NCI-H2196 treated with DMSO at 0.1 percent for 48 hours (cell line): Measurements from ENCODE around the gene DNAH1.

Experiments
- DNase-seq: peaks from one replicate; lab custom pipeline; 2025; ENCODE audit not compliant: unreplicated experiment; lab: John Stamatoyannopoulos, UW

The DNAH1 gene

DNA sequence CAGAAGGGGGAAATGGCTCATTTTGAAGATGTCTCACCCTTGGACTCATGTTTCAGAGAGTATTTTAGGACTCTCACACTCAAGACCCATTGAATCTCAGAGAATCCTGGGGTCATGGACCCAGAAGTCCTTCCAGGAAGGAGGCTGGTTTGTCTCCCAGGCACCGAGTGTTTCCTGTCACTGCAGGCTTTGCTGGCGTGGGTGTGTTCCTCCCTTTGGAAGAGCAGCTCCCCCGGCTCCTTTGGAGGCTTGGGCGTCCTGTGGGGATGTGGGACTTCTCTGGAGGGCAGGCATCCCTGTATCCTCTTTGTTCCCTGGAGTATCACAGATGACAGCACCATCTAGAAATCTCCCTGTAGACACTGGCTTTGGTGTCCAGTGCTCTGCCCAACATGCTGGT is 40.0 kb downstream of the DNAH1 start:
- DNase-seq = no peak

DNA sequence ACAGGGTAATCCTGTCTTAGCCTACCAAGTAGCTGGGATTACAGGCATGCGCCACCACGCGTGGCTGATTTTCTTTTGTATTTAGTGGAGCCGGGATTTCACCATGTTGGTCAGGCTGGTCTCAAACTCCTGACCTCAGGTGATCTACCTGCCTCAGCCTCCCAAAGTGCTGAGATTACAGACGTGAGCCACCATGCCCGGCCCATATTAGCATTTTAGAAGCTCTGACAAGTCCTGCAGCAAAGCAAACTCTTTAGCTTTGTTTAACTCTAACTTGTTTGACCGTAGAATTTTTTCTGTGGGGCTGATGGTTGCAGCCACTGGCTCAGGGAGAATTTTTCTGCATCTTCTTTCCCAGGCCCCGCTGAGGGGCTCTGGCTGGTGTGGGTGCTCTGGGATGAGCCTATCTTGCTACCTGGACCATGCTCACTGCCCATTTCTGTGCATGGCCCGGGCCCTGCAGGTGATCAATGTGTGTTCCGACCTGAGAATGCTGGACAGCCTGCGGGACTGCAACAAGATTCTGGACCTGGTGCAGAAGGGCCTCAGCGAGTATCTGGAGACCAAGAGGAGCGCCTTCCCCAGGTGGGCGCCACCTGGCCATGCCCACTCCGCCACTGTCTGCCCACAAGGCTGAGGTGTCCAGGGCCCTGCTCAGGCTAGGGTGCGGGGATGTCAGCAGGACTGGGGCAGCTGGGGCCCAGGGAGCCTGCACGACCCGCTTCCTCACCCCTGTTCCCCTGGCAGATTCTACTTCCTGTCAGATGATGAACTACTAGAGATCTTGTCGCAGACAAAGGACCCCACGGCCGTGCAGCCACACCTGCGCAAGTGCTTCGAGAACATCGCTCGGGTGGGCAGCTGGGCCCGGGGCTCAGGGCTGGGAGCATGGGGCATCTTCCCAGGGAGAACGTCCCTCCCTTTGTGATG is 41.3 kb downstream of the DNAH1 start:
- DNase-seq = no peak

DNA sequence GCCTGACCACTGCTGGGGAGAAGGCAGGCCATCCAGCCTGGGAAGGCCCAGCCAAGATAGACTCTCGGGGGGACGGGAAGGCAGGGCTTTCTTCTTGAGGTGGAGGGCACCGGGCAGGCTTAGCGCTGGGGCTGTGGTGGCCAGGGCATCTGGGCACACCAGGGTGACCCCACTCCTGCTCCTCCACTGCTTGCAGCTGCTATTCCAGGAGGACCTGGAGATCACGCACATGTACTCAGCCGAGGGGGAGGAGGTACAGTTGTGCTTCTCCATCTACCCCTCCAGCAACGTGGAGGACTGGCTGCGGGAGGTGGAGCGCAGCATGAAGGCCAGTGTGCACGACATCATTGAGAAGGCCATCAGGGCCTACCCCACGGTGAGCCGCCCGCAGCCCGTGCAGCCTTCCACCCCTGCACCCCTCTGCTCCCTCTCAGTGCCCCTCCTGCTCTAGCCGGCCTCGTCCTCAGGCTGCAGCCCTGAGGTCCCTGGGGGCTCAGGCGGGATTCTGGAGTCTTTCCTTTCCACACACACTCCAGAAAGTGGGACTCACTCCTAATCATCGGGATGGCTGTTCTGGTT is 42.3 kb downstream of the DNAH1 start:
- DNase-seq = no peak

DNA sequence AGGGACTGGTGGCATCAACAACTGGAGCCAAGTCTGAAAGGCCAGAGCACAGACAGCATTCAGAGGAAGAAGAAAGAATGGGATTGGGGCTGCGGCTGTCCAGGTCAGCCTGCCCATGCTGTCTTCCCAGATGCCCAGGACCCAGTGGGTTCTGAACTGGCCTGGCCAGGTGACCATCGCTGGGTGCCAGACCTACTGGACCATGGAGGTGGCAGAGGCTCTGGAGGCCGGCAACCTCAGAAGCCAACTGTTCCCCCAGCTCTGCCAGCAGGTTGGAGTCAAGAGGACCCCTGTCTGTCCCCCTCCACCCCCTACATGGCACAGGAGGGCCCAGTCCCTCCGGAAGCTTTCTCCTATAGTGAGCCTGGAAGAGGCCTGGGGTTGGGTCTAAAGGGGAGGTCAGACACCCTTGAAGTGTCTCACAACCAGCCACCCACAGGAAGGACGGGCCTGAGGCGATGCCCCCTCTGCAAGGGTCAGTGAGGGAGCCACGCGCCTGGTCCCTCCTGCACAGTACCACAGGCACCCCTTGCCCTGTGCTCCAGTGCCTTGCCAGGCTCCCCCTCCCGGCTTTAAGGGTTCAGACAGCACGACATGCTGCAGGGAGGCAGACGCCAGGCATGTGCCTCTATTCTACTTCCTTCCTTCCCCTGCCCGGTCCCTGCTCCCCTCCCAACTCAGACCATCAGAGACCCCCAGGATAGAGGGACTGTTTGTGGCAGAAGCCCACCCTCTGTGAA is 43.2 kb downstream of the DNAH1 start:
- no peak for DNase-seq

DNA sequence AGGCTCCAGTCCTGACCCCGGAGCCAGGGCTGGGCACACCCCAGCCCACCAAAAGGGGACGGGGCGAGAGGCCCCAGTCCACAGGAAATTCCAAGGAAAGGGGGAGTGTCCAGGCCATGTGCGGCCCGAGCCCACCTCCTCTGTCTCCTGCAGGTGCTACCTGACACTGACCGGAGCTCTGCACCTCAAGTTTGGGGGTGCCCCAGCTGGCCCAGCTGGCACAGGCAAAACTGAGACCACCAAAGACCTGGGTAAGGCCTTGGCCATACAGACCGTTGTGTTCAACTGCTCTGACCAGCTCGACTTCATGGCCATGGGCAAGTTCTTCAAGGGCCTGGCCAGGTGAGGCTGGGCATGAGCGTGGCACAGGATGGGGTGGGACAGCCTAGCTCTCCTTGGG is 44.9 kb downstream of the DNAH1 start:
- no peak for DNase-seq

DNA sequence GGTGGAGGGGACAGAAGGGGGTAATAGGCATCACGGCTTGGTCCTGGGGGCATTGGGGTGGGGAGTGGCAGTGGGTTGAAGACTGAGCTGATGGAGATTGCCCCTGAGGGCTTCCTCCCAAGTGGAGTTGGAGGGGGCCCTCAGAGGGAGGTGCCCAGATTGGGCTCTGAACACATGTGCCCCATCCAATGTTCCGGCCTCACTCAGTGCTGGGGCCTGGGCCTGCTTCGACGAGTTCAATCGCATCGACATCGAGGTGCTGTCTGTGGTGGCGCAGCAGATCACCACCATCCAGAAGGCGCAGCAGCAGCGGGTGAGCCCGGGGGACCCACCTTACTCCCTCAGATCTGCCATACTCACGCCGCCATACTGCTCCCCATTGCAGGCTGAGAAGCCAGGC is 45.3 kb downstream of the DNAH1 start:
- DNase-seq = no peak

DNA sequence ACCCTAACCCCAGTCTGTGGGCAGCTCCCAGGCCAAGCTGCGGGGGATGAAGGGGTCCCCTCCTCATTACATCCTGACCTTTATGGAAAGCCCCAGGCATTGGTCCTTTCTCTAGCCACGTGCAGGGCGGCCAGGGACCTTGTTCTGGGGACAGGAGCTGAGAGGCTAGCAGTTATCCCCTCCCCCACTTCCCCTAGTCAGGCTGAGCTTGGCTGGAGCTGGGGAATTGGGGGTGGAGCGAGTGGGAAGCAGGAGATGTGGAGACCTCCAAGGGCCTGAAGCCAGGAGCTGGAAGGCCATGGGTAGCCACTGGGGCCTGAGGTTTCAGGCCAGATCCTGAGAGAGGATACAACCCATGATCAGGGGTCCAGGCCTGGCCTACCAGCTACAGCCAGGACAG is 45.8 kb downstream of the DNAH1 start:
- DNase-seq = no peak

DNA sequence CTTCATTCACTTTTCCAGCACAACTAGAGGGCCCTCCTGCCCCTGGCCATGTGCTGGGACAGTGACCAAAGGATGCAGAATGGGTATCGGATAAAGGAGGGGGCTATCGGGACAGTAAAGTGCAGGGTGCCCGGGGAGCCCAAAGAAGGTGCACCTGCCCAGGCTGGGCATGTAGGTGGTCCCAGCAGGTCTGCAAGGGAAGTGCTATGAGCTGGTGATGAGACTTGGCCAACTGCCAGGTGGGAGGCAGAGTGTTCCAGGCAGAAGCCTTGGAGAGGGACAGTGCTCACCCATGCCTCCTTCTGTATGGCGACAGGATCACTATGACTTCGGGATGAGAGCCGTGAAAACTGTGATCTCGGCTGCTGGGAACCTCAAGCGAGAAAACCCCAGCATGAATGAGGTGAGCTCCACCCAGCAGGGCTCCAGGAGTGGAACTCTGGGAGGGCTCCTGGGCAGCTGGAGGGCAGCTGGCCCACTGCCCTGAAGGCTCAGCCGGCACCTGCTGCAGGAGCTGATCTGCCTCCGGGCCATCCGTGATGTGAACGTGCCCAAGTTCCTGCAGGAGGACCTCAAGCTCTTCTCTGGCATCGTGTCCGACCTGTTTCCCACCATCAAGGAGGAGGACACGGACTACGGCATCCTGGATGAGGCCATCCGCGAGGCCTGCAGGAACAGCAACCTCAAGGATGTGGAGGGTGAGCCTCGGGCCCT is 48.4 kb downstream of the DNAH1 start:
- no peak for DNase-seq

DNA sequence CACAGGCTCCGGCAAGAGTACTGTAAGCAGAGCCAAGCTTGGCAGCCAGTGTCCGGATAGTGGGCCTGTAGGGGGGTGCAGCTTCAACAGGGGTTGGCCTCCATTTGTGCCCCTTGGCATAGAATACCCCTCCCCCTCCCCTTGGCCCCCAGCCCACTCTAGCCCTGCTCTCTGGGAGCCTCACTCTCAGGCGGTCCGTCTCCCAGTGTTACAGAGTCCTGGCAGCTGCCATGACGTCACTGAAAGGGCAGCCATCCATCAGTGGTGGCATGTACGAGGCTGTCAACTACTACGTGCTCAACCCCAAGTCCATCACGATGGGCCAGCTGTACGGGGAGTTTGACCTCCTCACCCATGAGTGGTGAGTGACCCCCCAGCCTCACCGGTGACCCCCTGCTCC is 50.4 kb downstream of the DNAH1 start:
- no peak for DNase-seq

DNA sequence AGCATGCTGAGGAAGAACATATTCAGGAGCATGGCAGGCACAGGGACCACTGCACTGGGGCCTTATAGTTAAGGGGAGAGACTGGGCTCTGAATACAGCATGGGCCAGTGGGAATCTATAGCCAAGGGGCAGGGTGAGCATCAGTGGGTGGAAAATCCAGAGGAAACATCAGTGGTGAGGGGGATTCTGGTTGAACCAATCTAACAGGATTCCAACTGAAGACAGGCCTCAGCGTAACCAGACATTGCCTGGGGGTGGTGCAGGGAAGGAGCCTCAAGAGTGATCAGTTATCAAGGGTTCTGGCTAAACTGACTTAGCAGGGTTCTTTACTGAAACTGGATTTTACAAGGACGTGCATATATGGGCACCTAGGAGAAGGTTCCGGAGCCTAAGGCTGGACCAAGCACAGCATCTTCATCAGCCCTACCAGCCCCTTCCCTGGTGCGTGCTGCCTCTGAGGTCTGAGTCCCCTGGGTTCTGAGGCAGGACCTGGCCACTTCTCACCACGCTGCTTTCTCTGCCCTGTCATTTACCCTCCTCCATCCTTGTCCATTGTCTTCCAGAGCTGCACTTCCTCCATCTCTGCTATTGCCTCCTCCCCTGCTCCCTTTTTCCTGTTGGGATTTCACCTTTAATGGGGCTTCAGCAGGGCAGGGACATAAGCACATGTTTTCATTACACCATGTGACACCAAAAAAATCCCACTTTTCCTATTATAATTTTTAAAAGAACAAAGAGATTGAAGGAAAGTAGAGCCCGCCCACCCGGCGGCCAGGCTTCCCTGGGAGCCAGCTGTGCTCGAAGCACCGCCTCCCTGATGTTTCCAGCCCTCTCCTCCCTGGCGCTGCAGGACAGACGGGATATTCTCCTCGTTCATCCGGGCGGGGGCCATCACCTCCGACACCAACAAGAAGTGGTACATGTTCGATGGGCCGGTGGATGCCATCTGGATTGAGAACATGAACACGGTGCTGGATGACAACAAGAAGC is 52.1 kb downstream of the DNAH1 start:
- DNase-seq = no peak

DNA sequence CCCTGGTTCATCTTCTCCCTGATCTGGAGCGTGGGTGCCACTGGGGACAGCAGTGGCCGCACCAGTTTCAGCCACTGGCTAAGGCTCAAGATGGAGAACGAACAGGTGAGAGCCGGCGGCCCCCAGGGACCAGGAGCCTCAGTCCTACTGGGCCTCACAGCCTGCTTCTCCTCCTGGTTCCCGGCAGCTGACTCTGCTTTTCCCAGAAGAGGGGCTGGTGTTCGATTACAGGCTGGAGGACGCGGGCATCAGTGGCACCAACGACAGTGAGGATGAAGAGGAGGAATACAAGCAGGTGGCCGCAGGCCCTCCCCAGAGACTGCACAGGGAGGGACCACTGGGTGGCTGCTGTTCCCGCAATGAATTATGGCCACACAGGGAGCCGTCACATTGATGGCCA is 54.4 kb downstream of the DNAH1 start:
- DNase-seq = no peak

DNA sequence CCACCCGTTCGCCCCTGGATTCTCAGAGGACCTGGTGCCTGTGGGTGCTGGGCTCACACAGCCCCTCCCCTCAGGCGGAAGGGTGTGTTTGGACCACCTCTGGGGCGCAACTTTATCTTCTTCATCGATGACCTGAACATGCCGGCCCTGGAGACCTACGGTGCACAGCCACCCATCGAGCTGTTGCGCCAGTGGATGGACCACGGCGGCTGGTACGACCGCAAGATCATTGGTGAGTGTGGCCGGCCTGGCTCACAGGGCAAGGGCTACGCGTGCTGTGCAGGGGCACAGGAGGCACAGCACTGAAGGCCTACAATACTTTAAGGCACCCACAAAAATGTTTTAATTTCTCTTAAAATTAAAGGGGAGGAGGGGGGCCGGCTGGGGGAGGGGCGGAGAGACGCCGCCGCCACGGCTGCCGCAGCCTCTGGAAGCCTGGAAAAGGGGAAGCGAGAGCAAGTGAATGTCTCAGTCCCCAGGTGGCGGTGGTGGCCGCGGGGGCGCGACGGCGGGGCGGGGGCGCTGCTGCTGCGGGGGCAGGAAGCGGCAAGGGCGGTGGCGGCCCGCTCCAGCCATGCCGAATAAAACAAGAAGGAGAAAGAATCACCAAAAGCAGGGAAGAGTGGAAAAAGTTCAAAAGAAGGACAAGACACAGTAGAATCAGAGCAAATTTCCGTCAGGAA is 56.8 kb downstream of the DNAH1 start:
- no peak for DNase-seq

DNA sequence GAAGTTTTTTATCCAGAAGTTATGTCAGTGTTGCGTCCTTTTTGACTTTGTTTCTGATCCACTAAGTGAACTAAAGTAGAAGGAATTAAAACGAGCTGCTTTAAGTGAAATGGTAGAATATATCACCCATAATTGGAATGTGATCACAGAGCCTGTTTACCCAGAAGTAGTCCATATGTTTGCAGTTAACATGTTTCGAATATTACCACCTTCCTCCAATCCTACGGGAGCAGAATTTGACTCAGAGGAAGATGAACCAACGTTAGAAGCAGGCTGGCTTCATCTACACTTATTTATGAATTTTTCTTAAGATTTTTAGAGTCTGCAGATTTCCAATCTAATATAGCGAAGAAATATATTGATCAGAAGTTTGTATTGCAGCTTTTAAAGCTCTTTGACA is 57.6 kb downstream of the DNAH1 start:
- no peak for DNase-seq

DNA sequence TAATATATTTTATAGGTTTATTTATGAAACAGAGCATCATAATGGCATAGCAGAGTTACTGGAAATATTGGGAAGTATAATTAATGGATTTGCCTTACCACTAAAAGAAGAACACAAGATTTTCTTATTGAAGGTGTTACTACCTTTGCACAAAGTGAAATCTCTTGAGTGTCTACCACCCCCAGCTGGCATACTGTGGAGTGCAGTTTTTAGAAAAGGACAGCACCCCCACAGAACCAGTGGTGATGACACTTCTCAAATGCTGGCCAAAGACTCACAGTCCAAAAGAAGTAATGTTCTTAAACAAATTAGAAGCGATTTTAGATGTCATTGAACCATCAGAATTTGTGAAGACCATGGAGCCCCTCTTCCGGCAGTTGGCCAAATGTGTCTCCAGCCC is 58.1 kb downstream of the DNAH1 start:
- DNase-seq = no peak

DNA sequence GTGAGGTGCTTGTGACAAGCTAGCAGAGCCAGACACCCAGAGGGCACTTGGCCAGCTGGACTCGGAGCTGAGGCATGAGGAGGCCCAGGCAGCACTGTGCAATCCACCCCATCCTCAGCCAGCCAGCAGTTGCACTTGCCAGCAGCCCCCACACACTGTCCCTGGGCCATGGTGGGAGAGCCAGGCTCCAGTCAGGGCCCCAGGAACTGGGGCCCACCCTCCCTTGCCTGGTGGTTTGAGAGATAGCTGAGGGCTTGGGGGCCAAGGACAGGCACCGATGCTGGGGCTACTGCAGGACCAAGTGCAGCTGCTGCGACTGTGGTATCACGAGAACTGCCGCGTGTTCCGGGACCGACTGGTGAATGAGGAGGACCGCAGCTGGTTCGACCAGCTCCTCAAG is 63.5 kb downstream of the DNAH1 start:
- DNase-seq = no peak

DNA sequence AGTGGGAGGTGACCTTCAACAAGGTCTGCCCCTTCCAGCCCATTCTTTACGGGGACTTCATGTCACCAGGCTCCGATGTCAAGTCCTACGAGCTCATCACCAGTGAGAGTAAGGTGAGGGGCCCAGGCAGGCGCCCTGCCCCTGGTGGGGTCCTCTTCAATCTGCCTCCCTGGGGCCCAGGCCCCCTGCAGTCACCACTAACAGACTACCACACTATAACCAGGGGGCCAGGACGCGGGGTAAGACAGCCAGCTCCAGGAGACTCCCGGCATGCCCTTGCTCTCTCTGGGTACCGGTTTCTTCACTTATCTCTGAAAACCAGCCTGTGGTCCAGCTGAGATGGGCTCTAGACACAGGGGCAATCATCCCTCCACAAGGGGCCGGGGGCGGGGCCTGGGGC is 63.9 kb downstream of the DNAH1 start:
- no peak for DNase-seq

DNA sequence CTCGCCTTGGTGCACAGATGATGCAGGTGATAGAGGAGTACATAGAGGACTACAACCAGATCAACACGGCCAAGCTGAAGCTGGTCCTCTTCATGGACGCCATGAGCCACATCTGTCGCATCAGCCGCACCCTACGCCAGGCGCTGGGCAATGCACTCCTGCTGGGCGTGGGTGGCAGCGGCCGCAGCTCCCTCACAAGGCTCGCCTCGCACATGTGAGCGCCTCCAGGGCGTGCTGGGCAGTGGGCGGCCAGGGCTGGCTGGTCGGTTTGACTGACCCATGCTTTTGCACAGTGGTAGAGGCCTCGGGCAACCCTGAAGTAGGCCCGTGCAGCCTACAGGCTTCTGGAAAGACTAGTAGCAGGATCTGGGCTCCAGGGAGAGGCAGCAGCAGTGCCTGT is 65.5 kb downstream of the DNAH1 start:
- no peak for DNase-seq

DNA sequence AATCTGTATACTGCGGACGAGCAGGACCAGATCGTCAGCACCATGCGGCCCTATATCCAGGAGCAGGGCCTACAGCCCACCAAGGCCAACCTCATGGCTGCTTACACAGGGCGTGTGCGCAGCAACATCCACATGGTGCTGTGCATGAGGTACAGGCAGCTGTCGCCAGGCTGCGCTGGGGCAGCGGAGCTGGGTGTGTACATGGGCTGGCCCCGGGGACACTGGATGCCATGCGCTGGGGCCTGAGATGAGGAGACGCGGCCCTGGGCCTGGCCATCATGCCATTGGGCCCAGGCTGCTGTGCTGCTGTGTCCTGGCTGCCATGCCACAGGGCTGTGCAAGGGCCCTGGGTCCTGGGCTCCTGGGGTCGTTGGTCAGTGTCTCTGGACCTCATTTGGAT is 67.3 kb downstream of the DNAH1 start:
- no peak for DNase-seq

DNA sequence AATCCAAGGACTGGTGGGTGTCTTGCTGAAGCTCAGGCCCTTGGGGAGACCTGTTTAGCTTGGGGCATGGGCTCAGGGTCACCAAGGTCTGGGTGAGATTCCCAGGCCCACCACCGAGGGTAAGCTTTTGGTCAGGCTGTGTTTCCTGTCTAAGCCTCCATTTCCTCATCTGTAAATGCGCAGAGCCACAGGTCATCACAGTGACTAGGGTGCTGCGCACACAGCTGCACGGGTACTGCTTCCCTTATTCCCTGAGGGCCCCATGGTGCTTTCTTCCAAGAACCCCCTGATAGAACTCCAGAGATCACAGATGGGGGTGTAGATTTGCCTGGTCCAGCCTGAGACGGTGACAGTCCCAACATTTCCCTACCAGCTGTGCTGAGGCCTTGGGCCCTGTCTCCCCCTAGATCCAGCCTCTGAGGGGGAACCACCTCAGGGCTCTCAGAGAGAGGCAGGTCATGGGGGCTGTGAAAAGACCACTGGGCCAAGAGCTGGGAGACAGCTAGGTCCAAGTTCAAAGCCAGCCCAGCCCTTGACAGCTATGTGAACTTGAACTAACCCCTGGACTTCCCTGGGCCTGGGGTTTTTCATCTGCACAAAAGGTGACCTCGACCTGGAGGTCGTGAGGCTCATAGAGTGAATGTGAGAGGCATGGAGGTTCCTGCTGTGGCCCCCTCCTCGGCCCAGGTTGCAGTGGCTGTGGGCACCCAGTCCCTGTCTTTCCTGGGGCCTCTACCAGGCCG is 68.1 kb downstream of the DNAH1 start:
- no peak for DNase-seq
